GM23248 (cell line): ENCODE data around the gene PRDM16. TPM values are rescaled to one million over a fixed set of nuclear protein-coding genes. Genes with fewer than 3 reads are reported as not detected.

Experiments
- DNase-seq: peaks from one replicate; pipeline ENCODE4 v3.0.0-alpha.2; 2015
- H2AFZ ChIP-seq: fragments of 200-600 bp; sonication (generic); 2 replicates; pipeline ENCODE4 v1.6.1; 2016; ENCODE audit warnings: antibody characterized with exemption
- H3F3A ChIP-seq: fragments of 200-600 bp; sonication (generic); 2 replicates; pipeline ENCODE4 v1.6.1; 2016; ENCODE audit warnings: mild to moderate bottlenecking, antibody characterized with exemption, mixed run types; ENCODE audit not compliant: insufficient read depth
- H3K27ac ChIP-seq: fragments of 200-600 bp; sonication (generic); 2 replicates; pipeline ENCODE4 v1.5.1; 2016; ENCODE audit warnings: mild to moderate bottlenecking
- H3K27me3 ChIP-seq: fragments of 200-600 bp; sonication (generic); replicated peaks from 2 replicates; pipeline ENCODE4 v1.6.1; 2016; ENCODE audit warnings: mild to moderate bottlenecking; ENCODE audit not compliant: insufficient read depth
- H3K36me3 ChIP-seq: fragments of 200-600 bp; sonication (generic); 2 replicates; pipeline ENCODE4 v1.6.1; 2016; ENCODE audit warnings: low read depth, mild to moderate bottlenecking
- H3K4me1 ChIP-seq: fragments of 200-600 bp; sonication (generic); 2 replicates; pipeline ENCODE4 v1.6.1; 2016; ENCODE audit warnings: mild to moderate bottlenecking; ENCODE audit not compliant: insufficient read depth
- H3K4me2 ChIP-seq: fragments of 200-600 bp; sonication (generic); one replicate; pipeline ENCODE4 v1.6.1; 2016; ENCODE audit warnings: mild to moderate bottlenecking; ENCODE audit not compliant: unreplicated experiment
- H3K4me3 ChIP-seq: fragments of 200-600 bp; sonication (generic); 2 replicates; pipeline ENCODE4 v1.5.1; 2016; ENCODE audit warnings: mild to moderate bottlenecking
- H3K79me2 ChIP-seq: fragments of 200-600 bp; sonication (generic); 2 replicates; pipeline ENCODE4 v1.6.1; 2016; ENCODE audit warnings: mild to moderate bottlenecking; ENCODE audit not compliant: insufficient read depth
- H3K9ac ChIP-seq: fragments of 200-600 bp; sonication (generic); 2 replicates; pipeline ENCODE4 v1.6.1; 2016; ENCODE audit warnings: mild to moderate bottlenecking
- H3K9me2 ChIP-seq: fragments of 200-600 bp; sonication (generic); 2 replicates; pipeline ENCODE4 v1.6.1; 2016; ENCODE audit warnings: mixed run types, mild to moderate bottlenecking, moderate library complexity; ENCODE audit not compliant: insufficient read depth
- H3K9me3 ChIP-seq: fragments of 200-600 bp; sonication (generic); one replicate; pipeline ENCODE4 v1.6.1; 2017; ENCODE audit warnings: low read depth
- H4K20me1 ChIP-seq: fragments of 200-600 bp; sonication (generic); 2 replicates; pipeline ENCODE4 v1.6.0; 2016; ENCODE audit not compliant: insufficient read depth
- EZH2 ChIP-seq: fragments of 200-600 bp; sonication (generic); IDR thresholded peaks from 2 replicates; pipeline ENCODE4 v1.6.1; 2018; ENCODE audit warnings: antibody characterized with exemption, mild to moderate bottlenecking; ENCODE audit not compliant: insufficient read depth, poor library complexity, severe bottlenecking
- EZH2phosphoT487 ChIP-seq: fragments of 200-600 bp; sonication (generic); IDR thresholded peaks from 2 replicates; pipeline ENCODE4 v1.6.1; 2018; ENCODE audit warnings: antibody characterized with exemption, moderate library complexity, mild to moderate bottlenecking, low read depth; ENCODE audit not compliant: insufficient read depth
- WGBS, 2 experiments: methylation state at CpG; one replicate each; pipeline ENCODE4 v1.1.6; 2015 to 2017; ENCODE audit warnings: low lambda C conversion rate in 2 of 2, low coverage in 1 of 2; ENCODE audit errors: missing lambda C conversion rate in 2 of 2; 5-methylcytosine and 5-hydroxymethylcytosine counted together
- in situ Hi-C: fragments of 300-500 bp; cut with MboI; formaldehyde crosslinking; loops from 2 replicates; pipeline ENCODE4 v1.15.0; 2020
- polyA plus RNA-seq: library from polyadenylated mRNA; unstranded; fragments of >200 nt; fragmentation: Nextera tagmentation; extraction: Ambion mirVana; gene quantifications from 2 replicates; pipeline ENCODE4 v1.2.1, GENCODE V29; 2016
- total RNA-seq: library from RNA; depleted of rRNA; stranded (reverse); fragments of >200 nt; shearing (Covaris generic); gene quantifications from 2 replicates; pipeline ENCODE4 v1.2.3, GENCODE V29; 2014

Gene PRDM16
- total and polyA plus RNA-seq, 2 experiments from 2014 or later, result 0.18 TPM; not detected in 1

DNA sequence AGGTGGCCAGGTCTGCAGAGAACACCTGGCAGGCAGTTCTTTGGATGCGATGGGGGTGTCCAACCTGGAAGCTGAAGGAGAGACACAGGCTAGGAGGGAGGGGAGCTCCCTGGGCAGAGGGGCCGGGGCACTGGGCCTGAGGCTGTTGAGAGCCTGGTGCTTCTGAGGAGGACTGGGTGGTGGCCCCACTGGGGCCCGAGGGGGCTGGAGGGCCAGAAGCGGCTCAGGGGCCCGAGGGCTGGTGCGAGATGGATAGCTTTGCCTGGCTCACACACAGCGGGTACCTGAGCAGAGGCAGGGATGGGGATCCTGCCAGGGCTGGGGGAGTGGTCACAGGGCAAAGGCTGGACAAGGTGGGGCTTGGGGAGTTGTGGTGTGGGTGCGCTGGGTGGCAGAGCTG, 37.2 kb downstream of the PRDM16 start:
- Histone ChIP-seq H3K9me3 (no peaks in the 10 kb centered on the region), H4K20me1 (no peaks in the 10 kb centered on the region), H3F3A (no peaks in the 10 kb centered on the region), H3K4me2 (no peak overlapping the region), H3K27ac (no peak overlapping the region), H3K9ac (no peak overlapping the region), H3K36me3 (no peaks in the 10 kb centered on the region), H3K27me3 (peaks cover 16% of the 10 kb centered on the region), H3K4me1 (no peaks in the 10 kb centered on the region), H3K4me3 (no peak overlapping the region), H2AFZ (no peak overlapping the region), H3K9me2 (no peaks in the 10 kb centered on the region), H3K79me2 (no peaks in the 10 kb centered on the region)
- DNase-seq, result no peak
- WGBS, 2 experiments, result 62 to 71% methylated on average over 5 to 8 of the region's 8 CpGs
- in situ Hi-C loops, result no loop called here
- TF ChIP-seq EZH2phosphoT487, result no peak
- no peak for TF ChIP-seq EZH2

DNA sequence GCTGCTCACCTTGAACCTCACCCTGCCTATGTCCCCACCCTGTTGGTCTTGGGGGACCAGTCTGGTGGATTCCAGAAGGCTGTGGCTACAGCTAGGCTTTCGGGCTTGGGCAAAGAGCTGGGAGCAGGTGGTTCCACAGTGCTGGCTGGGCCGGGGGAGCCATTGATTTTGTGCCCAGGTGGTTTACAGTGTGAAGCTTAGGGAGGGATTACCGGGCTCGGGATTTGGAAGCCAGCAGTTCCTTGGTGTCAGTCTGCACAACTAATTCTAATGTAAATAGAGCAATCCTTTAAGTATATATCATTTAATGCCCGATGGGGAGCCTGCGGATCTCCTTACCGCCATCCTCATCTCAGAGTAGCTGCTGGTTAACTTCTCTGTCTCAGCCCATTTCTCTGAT, 38.2 kb downstream of the PRDM16 start:
- no peaks in the 10 kb centered on the region for H3K36me3 ChIP-seq
- TF ChIP-seq EZH2 (no peak), EZH2phosphoT487 (no peak)
- no peaks in the 10 kb centered on the region for H3F3A ChIP-seq
- no peaks in the 10 kb centered on the region for H4K20me1 ChIP-seq
- H3K4me2 ChIP-seq, result no peak overlapping the region
- no peak overlapping the region for H3K27ac ChIP-seq
- H3K79me2 ChIP-seq, result no peaks in the 10 kb centered on the region
- no peak for DNase-seq
- 35 to 37% methylated on average over 7 of the region's 7 CpGs for WGBS, 2 experiments
- H2AFZ ChIP-seq, result no peak overlapping the region
- no peaks in the 10 kb centered on the region for H3K9me3 ChIP-seq
- in situ Hi-C loops, result no loop called here
- H3K9me2 ChIP-seq, result no peaks in the 10 kb centered on the region
- H3K4me1 ChIP-seq, result no peaks in the 10 kb centered on the region
- H3K9ac ChIP-seq, result no peak overlapping the region
- H3K27me3 ChIP-seq, result peaks cover 16% of the 10 kb centered on the region
- H3K4me3 ChIP-seq, result no peak overlapping the region

GRCh38 chr1:3109355-3109754, 40.4 kb downstream of the PRDM16 start:
- TF ChIP-seq EZH2 (no peak), EZH2phosphoT487 (no peak)
- H3K4me1 ChIP-seq, result no peaks in the 10 kb centered on the region
- WGBS, 2 experiments, result 4 to 5% methylated on average over 12 of the region's 12 CpGs
- no peak overlapping the region for H3K4me3 ChIP-seq
- H4K20me1 ChIP-seq, result no peaks in the 10 kb centered on the region
- H3K4me2 ChIP-seq, result no peak overlapping the region
- H3K9me2 ChIP-seq, result no peaks in the 10 kb centered on the region
- no peaks in the 10 kb centered on the region for H3K79me2 ChIP-seq
- peaks cover 16% of the 10 kb centered on the region; the same call in 1 of the 2 replicates for H3K27me3 ChIP-seq
- no peak overlapping the region for H2AFZ ChIP-seq
- H3F3A ChIP-seq, result no peaks in the 10 kb centered on the region
- no peaks in the 10 kb centered on the region for H3K36me3 ChIP-seq
- no peaks in the 10 kb centered on the region for H3K9me3 ChIP-seq
- no peak overlapping the region for H3K9ac ChIP-seq
- DNase-seq, result no peak
- no peak overlapping the region for H3K27ac ChIP-seq
- in situ Hi-C loops, result no loop called here

DNA sequence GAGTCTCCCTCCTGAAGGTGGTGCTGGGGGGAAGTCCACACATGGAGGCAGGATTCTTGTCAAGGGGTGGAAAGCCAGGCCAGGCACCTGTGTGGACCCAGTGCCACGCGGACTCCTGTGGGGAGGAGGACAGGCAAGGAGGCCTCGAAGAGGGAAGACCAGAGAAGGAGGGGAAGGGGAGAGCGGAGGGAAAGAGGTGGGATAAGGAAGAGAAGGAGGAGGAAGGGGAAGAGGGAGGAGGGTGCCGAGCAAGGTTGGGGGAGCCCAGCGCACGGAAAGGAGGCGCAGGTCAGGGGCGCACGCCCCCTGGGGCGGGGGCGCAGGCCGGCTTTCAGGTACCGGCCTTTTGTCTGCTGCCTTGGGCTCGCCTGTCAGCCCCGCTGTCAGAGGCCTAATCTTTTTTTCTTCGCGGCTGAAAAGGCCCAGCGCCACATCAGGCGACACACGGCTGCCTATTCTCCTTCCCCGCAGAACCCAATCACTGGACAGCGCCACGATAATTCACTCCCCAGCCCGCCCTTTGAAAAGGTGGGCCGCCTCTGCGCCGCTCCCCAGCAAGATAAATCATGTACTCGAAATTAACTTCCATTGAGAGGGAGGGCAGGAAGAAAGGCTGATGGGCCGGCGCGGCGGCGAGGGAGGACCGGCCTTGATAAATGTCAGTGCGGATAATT, 42.5 kb downstream of the PRDM16 start:
- no peaks in the 10 kb centered on the region for H3F3A ChIP-seq
- DNase-seq, result no peak
- H3K36me3 ChIP-seq, result no peaks in the 10 kb centered on the region
- H3K79me2 ChIP-seq, result no peaks in the 10 kb centered on the region
- in situ Hi-C loops, result no loop called here
- H3K9me2 ChIP-seq, result no peaks in the 10 kb centered on the region
- no peaks in the 10 kb centered on the region for H3K9me3 ChIP-seq
- H3K27ac ChIP-seq, result no peak overlapping the region
- H3K27me3 ChIP-seq, result peaks cover 16% of the 10 kb centered on the region; the same call in 1 of the 2 replicates
- no peak for TF ChIP-seq EZH2
- no peak for TF ChIP-seq EZH2phosphoT487
- H4K20me1 ChIP-seq, result no peaks in the 10 kb centered on the region
- WGBS, 2 experiments, result 42 to 51% methylated on average over 22 to 36 of the region's 36 CpGs
- no peak overlapping the region for H2AFZ ChIP-seq
- H3K4me3 ChIP-seq, result no peak overlapping the region
- H3K4me1 ChIP-seq, result no peaks in the 10 kb centered on the region
- no peak overlapping the region for H3K9ac ChIP-seq
- H3K4me2 ChIP-seq, result no peak overlapping the region
